BLaER1 (cell line): ENCODE measurements around the gene SURF6.
"Not testable (repeated sequence)": the region's sequence is repeated elsewhere in the genome, so short reads cannot be mapped to it uniquely, and the experiment has no call there.

Experiments
- H3K27ac ChIP-seq: shearing (Covaris generic); formaldehyde crosslinking; 2 replicates; pipeline ENCODE4 v1.8.1; 2022
- H3K27me3 ChIP-seq: shearing (Covaris generic); formaldehyde crosslinking; 2 replicates; pipeline ENCODE4 v1.8.1; 2022
- H3K36me3 ChIP-seq: shearing (Covaris generic); formaldehyde crosslinking; 2 replicates; pipeline ENCODE4 v1.8.1; 2022
- H3K4me1 ChIP-seq: shearing (Covaris generic); formaldehyde crosslinking; 2 replicates; pipeline ENCODE4 v1.8.1; 2022
- H3K4me2 ChIP-seq: shearing (Covaris generic); formaldehyde crosslinking; 2 replicates; pipeline ENCODE4 v1.8.1; 2022
- H3K4me3 ChIP-seq: shearing (Covaris generic); formaldehyde crosslinking; 2 replicates; pipeline ENCODE4 v1.8.1; 2022
- H3K9ac ChIP-seq: shearing (Covaris generic); formaldehyde crosslinking; 2 replicates; pipeline ENCODE4 v1.8.1; 2022
- H3K9me3 ChIP-seq: shearing (Covaris generic); formaldehyde crosslinking; 2 replicates; pipeline ENCODE4 v1.8.1; 2022
- H4K20me1 ChIP-seq: shearing (Covaris generic); formaldehyde crosslinking; 2 replicates; pipeline ENCODE4 v1.8.1; 2022
- Cebpa-rat ChIP-seq: shearing (Covaris generic); IDR thresholded peaks from 2 replicates; pipeline ENCODE4 v1.8.1; 2022

The SURF6 gene

DNA sequence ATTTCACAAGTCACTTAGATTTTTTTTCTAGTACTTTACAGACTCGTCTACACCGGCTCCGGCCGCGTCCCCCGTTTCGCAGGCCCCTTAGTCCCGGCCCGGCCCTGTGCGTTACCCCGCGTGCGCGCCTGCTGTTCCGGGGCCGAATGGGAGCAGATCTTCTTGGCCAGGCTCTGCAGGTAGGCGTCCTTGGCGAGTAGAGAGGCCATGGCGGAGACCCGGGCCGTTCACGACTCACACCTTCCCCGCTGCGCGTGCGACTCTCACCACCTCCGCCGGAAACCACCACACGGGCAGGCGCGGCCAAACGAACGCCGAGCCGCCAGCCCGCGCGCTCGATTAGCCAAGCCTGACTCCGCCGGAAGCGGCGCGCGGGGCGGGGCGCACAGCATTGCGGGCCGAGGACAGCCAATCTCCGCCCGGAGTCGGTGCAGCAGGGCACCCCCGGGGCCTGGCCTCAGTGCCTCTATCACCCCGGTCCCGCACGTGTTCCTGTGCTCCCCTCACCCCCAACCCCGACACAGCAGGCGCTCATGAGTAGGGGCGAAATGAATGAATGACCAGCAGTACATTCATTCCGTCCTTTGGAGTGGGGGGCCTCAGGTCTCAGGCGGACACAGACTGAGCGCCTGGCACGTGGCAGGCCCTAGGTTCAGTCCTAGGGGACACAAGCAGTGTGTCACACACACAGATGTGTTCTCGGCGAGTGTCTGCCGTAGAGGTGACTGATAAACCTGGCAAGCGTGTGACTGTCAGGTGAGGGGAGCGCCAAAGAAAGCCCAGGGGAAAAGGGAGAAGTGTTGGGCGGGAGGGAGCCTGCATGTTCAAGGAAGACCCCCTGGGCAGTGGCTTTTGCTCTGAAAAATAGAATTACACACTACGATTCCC is at the start of gene SURF6:
TSS of gene SURF6 (minus strand) at position 265 of the 888 bp plus-strand sequence. CDS start at position 209, 56 bp downstream.
- peak within 1 kb of the TSS; percentile 85 for H3K4me3 ChIP-seq
- peak within 1 kb of the TSS; percentile 95 for H3K4me2 ChIP-seq
- H3K9ac ChIP-seq = peak within 1 kb of the TSS; percentile 94
- H4K20me1 ChIP-seq = peaks cover 46% of the 10 kb centered on the region
- H3K36me3 ChIP-seq = peaks cover 67% of the 10 kb centered on the region
- no peaks in the 10 kb centered on the region for H3K27me3 ChIP-seq
- no peak for TF ChIP-seq Cebpa-rat
- H3K4me1 ChIP-seq = peaks cover 43% of the 10 kb centered on the region
- H3K27ac ChIP-seq = peak within 1 kb of the TSS; percentile 91
- H3K9me3 ChIP-seq = no peaks in the 10 kb centered on the region

DNA sequence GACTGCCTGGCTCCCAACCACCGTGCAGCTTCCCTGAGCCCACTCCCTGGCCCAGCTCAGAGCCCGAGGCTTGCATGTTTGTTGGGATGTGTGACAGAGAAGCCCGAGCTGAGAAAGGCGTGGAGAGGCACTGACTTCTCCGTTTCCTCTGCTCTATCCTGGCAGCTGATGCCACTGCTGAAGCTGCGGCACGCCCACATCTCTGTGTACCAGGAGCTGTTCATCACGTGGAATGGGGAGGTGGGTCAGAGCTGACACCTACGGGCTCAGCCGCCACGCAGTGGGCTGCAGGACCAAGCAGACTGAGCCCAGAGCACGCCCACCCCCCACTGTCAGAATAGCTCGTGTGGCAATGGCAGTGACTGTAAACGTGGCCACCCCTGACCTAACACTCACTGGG is 49.5 kb upstream of the SURF6 start:
- Histone ChIP-seq H4K20me1 (no peaks in the 10 kb centered on the region), H3K4me1 (no peaks in the 10 kb centered on the region), H3K4me3 (no peak overlapping the region), H3K4me2 (no peak overlapping the region), H3K36me3 (no peaks in the 10 kb centered on the region), H3K27ac (no peak overlapping the region), H3K27me3 (no peaks in the 10 kb centered on the region), H3K9me3 (no peaks in the 10 kb centered on the region), H3K9ac (no peak overlapping the region)
- no peak for TF ChIP-seq Cebpa-rat

DNA sequence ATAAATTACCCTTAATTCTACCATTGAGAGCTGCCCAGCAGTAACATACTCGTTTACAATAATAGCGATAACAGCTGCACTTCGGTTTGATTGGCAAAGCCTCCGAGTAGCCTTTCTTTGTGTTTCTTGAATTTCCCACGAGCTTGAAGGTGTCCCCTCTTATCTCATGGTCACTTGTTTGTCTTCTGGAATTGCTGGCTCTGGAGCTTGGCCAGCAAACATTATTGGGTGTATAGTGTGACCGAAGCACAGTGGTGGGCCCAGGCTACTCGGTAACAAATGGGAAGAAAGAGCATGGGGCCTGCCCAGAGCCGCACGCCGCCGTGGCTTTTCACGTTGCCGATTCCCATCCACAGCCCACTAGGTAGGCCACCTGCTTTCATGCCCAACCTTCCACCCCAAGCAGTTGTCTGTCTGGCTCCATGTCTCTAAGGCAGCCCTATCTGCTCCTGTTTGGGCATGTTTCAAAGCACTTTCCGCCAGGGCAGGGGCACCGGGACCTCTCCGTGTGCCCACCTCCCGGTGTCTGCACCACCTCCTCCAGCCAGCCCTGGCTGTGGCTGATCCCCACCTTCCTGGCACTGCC is 48.8 kb upstream of the SURF6 start:
- Histone ChIP-seq H3K36me3 (no peaks in the 10 kb centered on the region), H3K27me3 (no peaks in the 10 kb centered on the region), H3K9me3 (no peaks in the 10 kb centered on the region), H3K9ac (no peak overlapping the region), H4K20me1 (no peaks in the 10 kb centered on the region), H3K4me3 (no peak overlapping the region), H3K27ac (no peak overlapping the region), H3K4me1 (no peaks in the 10 kb centered on the region), H3K4me2 (no peak overlapping the region)
- no peak for TF ChIP-seq Cebpa-rat

DNA sequence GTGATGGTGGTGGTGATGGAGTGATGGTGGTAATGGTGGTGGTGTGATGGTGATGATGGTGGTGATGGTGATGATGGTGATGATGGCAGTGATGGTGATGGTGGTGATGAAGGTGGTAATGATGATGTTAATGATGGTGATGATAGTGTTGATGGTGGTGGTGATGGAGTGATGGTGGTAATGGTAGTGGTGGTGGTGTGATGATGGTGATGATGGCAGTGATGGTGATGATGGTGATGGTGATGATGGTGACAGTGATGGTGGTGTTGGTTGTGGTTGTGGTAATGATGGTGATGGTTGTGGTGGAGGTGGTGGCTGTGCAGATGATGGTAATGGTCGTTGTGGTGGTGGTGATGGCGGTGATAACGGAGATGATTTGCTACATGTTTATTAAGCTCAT is 47.5 kb upstream of the SURF6 start:
- Histone ChIP-seq H3K9me3 (peaks cover 4% of the 10 kb centered on the region; the same call in 1 of the 2 replicates), H3K27ac (no peak overlapping the region), H3K4me3 (no peak overlapping the region), H3K4me1 (no peaks in the 10 kb centered on the region), H3K4me2 (no peak overlapping the region), H3K36me3 (no peaks in the 10 kb centered on the region), H3K27me3 (no peaks in the 10 kb centered on the region), H3K9ac (no peak overlapping the region), H4K20me1 (no peaks in the 10 kb centered on the region)
- no peak for TF ChIP-seq Cebpa-rat

DNA sequence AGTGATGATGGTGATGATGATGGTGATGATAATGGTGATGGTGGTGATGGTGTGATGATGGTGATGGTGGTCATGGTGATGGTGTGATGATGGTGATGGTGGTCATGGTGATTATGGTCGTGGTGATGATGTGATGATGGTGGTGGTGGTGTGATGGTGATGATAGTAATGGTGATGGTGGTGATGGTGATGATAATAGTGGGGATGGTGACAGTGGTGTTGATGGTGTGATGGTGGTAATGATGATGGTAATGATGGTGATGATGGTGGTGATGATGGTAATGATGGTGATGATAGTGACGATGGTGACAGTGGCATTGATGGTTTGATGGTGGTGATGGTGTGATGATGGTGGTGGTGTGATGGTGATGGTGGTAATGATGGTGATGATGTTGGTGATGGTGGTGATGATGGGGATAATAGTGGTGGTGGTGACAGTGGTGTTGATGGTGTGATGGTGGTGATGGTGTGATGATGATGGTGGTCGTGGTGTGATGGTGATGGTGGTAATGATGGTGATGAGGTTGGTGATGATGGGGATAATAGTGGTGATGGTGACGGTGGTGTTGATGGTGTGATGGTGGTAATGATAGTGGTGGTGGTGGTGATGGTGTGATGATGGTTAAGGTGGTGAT is 46.6 kb upstream of the SURF6 start:
- no peaks in the 10 kb centered on the region for H3K27me3 ChIP-seq
- no peak overlapping the region for H3K9ac ChIP-seq
- no peak overlapping the region for H3K4me3 ChIP-seq
- H4K20me1 ChIP-seq = no peaks in the 10 kb centered on the region
- no peaks in the 10 kb centered on the region for H3K4me1 ChIP-seq
- no peak overlapping the region for H3K4me2 ChIP-seq
- no peak overlapping the region for H3K27ac ChIP-seq
- H3K36me3 ChIP-seq = no peaks in the 10 kb centered on the region
- peaks cover 11% of the 10 kb centered on the region for H3K9me3 ChIP-seq
- no peak for TF ChIP-seq Cebpa-rat

DNA sequence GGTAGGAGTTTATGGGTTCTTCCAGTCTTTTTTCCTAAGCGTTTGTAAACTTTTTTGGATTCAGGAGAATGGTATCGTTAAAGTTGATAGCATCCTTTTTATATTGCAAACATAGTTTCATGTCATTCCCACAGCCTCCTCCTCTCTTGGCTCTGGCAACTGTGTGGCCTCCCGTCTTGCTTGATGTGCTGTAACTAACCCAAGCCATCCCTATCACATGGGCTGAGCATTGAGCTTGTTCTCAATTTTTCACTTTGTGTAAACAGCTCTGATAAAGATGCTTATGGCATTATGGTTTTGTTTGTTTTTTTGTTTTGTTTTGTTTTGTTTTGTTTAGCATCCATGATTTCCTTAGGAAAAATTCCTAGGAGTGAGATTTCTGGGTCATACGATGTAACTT is 44.7 kb upstream of the SURF6 start:
- Histone ChIP-seq H3K9me3 (peaks cover 15% of the 10 kb centered on the region), H3K36me3 (no peaks in the 10 kb centered on the region), H3K9ac (no peak overlapping the region), H3K27ac (no peak overlapping the region), H4K20me1 (no peaks in the 10 kb centered on the region; the same call in 1 of the 2 replicates), H3K4me2 (no peak overlapping the region), H3K4me1 (peaks cover 11% of the 10 kb centered on the region), H3K4me3 (no peak overlapping the region), H3K27me3 (no peaks in the 10 kb centered on the region)
- TF ChIP-seq Cebpa-rat = no peak

DNA sequence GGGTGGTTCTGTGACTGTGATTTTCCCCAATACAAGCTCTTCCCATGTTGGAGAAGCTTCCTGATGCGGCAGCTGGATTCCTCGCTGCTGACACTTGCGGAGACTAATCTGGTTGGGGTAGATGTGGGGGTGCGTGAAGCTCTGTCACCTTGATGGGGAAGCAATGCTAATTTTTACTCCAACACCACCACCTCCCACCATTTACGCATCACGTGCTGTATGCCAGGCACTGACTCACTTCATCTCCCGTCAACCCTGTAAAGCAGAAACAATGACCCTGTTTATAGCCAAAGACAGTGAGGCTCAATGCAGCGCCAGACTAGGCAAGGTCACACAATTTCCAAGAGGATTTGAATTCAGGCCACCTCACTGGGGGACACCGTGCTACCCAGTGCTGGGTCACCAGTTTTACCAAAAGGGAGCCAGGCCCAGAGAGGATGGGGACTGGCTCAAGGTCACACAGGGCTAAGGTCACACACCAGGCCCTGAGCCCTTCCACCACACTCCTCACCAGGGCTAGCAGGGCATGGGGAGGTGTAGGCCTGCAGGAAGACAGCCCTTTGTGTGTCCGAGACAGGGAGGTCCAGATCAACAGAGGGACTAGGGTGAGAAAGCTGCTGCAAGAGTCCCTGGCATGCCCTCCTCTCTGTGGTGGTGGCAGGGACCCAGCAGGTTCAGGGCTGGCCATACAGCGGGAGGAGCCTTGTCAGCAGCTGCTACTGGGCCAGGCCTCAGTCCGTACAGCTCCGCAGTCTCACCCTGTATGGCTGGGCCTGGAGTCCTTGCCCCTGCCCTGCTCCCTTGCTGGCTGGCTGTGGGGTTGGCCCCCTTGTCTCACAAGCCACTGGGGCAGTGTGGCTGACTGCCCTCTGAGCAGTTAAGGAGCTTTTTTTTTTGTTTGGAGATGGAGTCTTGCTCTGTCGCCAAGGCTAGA is 43.4 kb upstream of the SURF6 start:
- Histone ChIP-seq H3K4me3 (no peak overlapping the region), H3K27me3 (no peaks in the 10 kb centered on the region), H3K9ac (no peak overlapping the region), H3K27ac (no peak overlapping the region), H3K9me3 (peaks cover 15% of the 10 kb centered on the region), H3K4me2 (no peak overlapping the region), H3K36me3 (no peaks in the 10 kb centered on the region), H4K20me1 (peaks cover 13% of the 10 kb centered on the region), H3K4me1 (peaks cover 16% of the 10 kb centered on the region)
- no peak for TF ChIP-seq Cebpa-rat

DNA sequence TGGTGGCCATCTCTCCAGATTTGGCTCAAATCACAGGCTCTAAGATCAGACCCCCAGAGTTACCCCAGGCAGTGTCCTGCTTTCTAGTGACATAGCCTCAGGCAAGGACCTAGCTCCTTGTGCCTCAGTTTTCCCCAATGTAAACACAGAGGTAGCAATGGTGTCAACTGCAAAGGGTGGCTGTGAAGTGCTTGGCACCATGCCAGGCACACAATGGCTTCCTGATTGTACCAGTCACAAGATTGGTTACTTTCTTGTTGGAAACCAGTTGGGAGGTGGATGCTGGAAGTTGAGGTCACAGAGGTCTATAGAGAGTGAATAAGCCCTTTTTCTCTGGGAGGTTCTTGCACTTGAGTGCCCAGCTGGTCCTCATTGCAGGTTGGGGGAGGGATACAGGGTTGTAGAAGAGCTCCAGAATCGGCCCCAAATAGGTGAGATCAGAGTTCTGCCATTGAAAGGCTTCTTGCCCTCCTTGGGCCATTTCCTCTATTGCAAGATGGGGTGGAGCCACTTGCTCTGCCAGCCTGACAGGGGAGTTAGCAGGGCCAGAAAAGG is 42.5 kb upstream of the SURF6 start:
- Histone ChIP-seq H3K36me3 (peaks cover 4% of the 10 kb centered on the region), H3K4me1 (peaks cover 24% of the 10 kb centered on the region), H4K20me1 (peaks cover 22% of the 10 kb centered on the region), H3K4me3 (no peak overlapping the region), H3K27me3 (no peaks in the 10 kb centered on the region), H3K9me3 (peaks cover 15% of the 10 kb centered on the region), H3K9ac (no peak overlapping the region), H3K4me2 (no peak overlapping the region), H3K27ac (no peak overlapping the region)
- no peak for TF ChIP-seq Cebpa-rat

DNA sequence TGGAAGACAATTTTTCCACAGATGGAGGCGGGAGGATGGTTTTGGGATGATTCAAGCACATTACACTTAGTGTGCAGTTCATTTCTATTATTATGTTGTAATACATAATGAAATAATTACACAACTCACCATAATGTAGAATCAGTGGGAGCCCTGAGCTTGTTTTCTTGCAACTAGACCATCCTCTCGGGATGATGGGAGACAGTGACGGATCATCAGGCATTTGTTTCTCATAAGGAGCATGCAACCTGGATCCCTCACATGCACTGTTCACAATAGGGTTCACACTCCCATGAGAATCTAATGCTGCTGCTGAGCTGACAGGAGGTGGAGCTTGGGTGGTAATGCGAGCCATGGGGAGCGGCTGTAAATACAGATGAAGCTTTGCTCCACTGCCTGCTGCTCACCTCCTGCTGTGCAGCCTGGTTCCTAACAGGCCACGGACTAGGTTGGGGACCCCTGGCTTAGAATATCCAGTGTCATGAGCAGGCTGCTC is 41.8 kb upstream of the SURF6 start:
- no peak overlapping the region for H3K4me3 ChIP-seq
- H3K4me2 ChIP-seq = no peak overlapping the region
- H3K4me1 ChIP-seq = peaks cover 32% of the 10 kb centered on the region
- H3K27ac ChIP-seq = no peak overlapping the region
- no peak overlapping the region for H3K9ac ChIP-seq
- peaks cover 15% of the 10 kb centered on the region for H3K9me3 ChIP-seq
- no peaks in the 10 kb centered on the region for H3K27me3 ChIP-seq
- peaks cover 30% of the 10 kb centered on the region for H4K20me1 ChIP-seq
- no peak; the same call in 1 of the 2 replicates for TF ChIP-seq Cebpa-rat
- H3K36me3 ChIP-seq = peaks cover 11% of the 10 kb centered on the region

DNA sequence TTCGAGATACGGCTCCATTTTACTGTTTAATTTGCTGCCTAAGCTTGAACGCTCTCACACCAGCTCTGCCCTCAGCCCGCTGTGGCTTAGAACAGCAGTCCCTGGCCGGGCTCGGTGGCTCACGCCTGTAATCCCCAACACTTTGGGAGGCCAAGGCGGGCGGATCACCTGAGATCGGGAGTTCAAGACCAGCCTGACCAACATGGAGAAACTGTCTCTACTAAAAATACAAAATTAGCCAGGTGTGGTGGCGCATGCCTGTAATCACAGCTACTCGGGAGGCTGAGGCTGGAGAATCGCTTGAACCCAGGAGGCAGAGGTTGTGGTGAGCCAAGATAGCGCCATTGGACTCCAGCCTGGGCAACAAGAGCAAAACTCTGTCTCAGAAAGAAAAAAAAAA is 41.3 kb upstream of the SURF6 start:
- H3K36me3 ChIP-seq = peaks cover 16% of the 10 kb centered on the region
- H3K4me3 ChIP-seq, H3K27me3 ChIP-seq, H3K27ac ChIP-seq, H3K9ac ChIP-seq: not testable (repeated sequence)
- H3K9me3 ChIP-seq = peaks cover 15% of the 10 kb centered on the region
- peaks cover 36% of the 10 kb centered on the region for H3K4me1 ChIP-seq
- peak overlapping the region; percentile 93 for H3K4me2 ChIP-seq
- H4K20me1 ChIP-seq = peaks cover 35% of the 10 kb centered on the region
